NCI-H187 treated with DMSO at 0.1 percent for 48 hours (cell line): ENCODE data around the gene TNRC6C.
A peak's percentile ranks its signal among the peaks of the same experiment; 100 is the strongest.

Experiments
- DNase-seq: peaks from one replicate; lab custom pipeline; 2025; lab: John Stamatoyannopoulos, UW

Gene TNRC6C

GRCh38 chr17:77957857-77958715 lies at the start of gene TNRC6C:
Gene TNRC6C, plus strand, starts transcription at chr17:77958703. Its CDS starts 45,504 bp downstream, at chr17:78004207.
- peak; percentile 91 for DNase-seq

GRCh38 chr17:77909236-77909635 lies 49.3 kb upstream of the TNRC6C start:
- DNase-seq, result no peak

GRCh38 chr17:77909816-77910215 lies 48.7 kb upstream of the TNRC6C start:
- DNase-seq, result no peak

DNA sequence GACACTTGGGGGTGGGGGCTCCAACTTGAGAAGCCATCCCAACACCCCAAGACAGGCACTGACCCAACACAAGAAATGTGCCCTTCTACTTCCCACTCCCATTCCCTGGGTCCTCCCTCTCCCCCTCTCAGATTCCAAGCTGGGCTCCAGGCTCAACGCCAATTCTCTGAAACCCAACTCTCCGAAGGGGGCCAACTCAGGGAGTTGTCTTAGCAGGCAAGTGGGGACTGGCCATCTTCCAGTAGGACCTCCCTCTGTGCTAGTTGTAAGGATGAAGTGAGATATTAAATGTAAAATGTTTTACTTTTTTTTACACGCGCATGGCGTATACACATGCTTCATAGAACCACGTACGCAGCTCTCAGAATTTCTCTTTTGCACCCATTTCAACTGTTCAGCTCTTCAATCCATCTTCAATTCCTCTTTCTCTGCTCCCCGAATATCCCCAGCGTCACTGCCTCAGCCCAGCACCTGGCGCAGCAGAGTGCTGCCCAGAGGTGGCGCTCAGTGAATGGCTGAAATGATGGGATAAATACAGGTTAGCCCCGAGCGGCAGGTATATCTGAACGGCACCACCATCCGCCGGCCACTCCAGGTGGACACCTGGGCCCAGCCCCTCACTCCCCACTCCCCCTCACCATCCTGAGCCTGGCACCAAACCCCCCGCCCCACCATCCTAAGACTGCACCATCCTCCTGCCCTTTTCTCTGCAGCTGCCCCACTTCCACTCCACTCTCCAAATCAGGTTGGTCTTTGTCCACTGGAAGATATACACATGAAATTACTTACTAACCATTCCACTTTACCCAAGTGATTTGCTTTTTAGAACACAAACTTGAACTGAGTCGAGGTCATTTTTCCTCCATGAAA lies 43.9 kb upstream of the TNRC6C start:
- no peak for DNase-seq

DNA sequence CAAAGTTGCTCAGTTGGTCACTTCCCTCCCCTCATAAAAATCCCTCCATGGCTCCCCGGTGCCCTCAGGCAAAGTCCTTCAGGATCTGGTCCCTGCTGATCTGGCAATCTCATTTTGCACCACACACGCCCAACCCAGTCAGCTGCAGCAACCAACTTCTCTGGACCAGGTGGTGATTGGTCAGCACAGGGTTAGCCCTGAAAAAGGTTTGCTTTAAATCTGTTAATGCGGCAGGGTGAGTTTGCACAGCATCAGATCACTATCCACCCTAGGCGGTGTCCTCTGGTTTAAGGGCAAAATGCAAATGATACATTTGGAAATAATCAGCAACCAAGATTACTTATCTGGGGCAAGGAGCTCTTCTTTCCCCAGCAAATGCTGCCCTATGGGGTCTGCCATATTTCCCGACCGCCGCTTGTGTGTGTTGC lies 42.9 kb upstream of the TNRC6C start:
- no peak for DNase-seq

DNA sequence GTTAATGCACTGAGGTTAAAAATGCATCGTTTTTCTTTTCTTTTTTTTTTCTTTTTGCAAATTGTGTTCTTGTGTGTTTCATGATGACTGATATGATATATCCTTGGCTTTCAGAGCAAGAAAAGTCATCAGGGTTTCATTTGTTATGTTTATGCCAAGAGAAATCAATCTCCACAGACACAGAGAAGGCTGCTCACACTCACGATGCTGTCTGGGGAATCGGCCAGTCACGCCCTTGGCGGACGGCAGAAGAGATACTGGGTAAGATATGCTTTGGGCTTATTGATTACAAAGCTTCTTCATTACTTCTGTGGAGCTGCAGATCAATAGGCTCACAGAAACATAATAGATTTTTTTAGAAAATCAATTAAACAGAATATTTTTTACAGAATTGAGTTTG lies 42.2 kb upstream of the TNRC6C start:
- DNase-seq, result no peak

GRCh38 chr17:77916703-77917481 lies 41.6 kb upstream of the TNRC6C start:
- DNase-seq, result no peak

GRCh38 chr17:77919276-77919675 lies 39.2 kb upstream of the TNRC6C start:
- DNase-seq, result no peak

DNA sequence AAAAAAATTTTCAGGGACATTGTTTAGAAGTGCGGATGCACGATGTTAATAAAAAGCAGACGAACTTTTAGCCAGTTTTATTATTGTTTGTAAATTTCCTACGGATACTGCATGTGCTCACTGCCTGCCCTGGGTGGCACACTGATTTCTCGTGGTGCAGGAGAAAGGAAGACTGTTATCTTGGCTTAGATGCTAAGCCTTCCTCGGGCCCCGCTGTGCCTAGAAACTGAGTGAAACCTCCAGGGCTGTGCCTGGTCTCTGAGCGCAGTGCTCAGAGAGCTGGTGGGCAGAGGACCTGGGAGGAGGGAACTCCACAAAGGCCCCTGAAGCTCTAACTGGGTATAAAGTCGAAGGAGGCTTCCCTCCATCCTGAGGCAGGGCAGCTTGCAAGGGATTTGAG lies 35.4 kb upstream of the TNRC6C start:
- DNase-seq, result no peak

GRCh38 chr17:77923776-77924513 lies 34.6 kb upstream of the TNRC6C start:
- DNase-seq, result no peak

DNA sequence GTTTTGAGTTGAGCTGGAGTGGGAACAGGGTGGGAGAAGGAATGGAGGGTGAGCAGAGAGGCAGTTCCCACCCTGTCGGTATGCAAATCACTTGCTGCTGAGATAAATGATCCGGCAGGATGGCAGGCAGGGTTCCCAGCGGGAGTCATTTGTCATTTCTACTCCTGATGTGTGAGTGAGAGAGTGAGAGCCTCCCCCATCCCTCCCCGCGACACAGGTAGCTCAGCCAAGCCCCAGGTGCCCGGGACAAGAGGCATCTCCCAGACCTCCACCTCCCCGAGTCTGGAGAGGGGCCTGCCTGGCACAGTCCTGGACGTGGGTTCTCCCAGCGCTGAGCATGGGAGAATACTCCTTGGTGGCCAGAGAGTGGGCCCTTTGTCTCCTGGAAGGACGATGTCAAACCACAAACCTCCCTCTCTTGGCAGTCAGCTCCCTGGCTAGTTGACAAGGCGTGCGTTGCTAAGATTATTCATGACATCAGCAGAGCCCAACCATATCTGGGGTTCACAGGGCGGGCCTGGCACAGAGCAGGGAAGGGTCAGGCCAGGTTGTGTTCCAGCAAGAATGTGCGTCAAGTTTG lies 33.7 kb upstream of the TNRC6C start:
- no peak for DNase-seq

DNA sequence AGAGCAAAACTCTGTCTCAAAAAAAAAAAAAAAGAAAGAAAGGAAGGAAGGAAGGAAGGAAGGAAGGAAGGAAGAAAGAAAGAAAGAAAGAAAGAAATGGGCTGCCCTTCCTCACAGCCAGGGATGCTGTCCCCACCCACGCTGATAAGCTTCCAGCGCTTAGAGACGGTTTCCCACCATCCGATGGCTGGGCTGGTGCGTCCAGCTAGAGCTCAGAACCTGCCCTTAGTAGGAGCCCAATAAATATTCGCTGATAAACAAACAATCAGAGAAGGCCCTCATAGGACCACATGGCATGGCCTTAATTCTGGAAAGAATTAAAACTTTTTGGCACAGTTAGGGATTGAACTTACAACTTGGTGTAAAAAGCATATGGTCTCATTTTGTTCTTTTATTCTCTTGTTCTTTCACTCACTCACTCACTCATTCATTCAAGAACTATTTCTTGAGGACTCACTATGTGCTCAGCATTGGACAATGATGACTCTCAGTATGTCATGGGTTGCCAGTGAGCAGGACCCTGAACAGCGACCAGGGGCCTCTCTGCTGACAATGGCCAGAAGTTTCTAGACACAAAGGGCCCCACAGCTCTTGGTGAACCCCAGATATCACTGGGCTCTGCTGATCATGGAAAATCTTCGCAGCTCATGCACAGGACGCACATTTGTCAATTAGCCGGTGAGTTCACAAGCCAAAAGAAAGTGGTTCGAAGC lies 32.5 kb upstream of the TNRC6C start:
- DNase-seq, result no peak

DNA sequence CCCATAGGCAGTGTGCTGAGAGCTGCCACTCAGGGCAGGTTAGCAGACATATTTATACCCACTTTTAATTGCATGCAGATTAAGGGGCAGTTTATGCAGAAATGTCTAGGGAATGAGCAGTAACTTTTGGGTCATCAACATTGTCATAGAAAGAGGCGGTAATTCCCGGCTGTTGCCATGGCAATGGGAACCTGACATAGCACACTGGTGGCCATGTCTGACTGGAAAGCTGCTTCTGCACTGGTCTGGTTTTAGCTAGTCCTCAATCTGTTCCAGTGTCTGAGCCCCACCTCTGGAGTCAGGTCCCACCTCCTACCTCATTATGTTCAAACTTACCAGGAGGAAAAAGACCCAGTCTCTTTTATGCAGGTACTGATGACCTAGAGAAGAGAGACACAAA lies 31.5 kb upstream of the TNRC6C start:
- DNase-seq, result no peak

- DNase-seq, result no peak
These were observed 30.6 kb upstream of the TNRC6C start for GRCh38 chr17:77927777-77928518.

DNA sequence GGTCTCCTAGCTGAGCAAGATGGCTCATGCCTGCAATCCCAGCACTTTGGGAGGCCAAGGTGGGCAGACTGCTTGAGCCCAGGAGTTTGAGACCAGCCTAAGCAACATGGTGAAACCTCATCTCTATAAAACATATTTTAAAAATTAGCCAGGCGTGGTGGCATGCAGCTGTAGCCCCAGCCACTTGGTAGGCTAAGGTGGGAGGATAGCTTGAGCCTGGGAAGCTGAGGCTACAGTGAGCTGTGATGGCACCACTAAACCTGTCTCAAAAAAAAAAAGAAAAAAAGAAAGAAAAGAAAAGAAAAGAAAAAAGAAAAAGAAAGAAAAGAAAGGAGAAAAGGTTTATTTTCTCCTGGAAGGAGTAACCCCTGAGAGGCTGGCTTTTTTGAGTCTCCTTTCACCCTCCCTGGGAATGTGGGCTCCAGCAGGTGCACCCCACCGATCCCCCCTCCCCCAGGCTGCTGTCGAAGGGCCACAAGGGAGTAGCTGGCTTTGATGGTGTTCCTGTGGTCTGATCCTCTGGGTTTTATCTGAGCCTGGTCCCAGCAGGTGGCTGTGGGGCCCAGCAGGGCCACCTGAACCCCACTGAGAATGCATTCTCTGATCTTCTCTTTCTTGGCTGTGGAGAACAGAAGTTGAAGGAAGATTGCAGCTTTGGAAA lies 29.9 kb upstream of the TNRC6C start:
- DNase-seq, result no peak

DNA sequence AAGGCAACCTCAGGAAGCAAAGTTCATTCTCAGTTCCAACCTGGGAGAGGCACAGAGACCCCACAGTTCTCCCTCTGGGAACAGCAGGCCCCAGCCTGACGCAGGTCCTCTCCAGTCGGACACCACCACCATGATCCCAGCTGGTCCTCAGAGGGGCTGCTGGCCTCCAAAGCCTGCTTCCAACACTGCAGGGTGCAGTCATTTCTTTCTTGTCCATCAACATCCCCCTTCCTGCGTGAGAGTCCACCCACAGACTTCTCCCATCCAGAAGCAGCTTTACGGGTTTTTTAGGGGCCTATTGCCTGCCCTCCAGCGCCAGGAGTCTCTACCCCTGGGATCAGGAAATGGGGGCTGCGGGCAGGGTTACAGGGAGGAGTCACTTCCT lies 29.3 kb upstream of the TNRC6C start:
- no peak for DNase-seq

- no peak for DNase-seq
These were observed 28.5 kb upstream of the TNRC6C start for GRCh38 chr17:77929871-77930436.

GRCh38 chr17:77930780-77931768 lies 27.4 kb upstream of the TNRC6C start:
- DNase-seq, result no peak
